DND-41 (cell line): ENCODE results near the gene LAMC1.

Experiments used
- ATAC-seq: fragments of 200-7000 bp; cut with Tn5 transposase; 3 replicates; pipeline ENCODE4 v1.9.1; 2021; ENCODE audit warnings: low read depth; ENCODE audit not compliant: insufficient read depth
- DNase-seq: peaks from one replicate; pipeline ENCODE4 v3.0.0-alpha.2; 2020
- H2AFZ ChIP-seq: 2 replicates; pipeline ENCODE4 v1.6.0; 2012; ENCODE audit warnings: low read depth, low read length
- H3K27ac ChIP-seq: 2 replicates; pipeline ENCODE4 v1.5.1; 2012; ENCODE audit warnings: low read length, inconsistent platforms
- H3K27me3 ChIP-seq: fragments of 200-600 bp; sonication (generic); 2 replicates; pipeline ENCODE4 v1.6.0; 2012; ENCODE audit warnings: low read length, mild to moderate bottlenecking, inconsistent platforms; ENCODE audit not compliant: insufficient read depth, poor library complexity
- H3K36me3 ChIP-seq: 2 replicates; pipeline ENCODE4 v1.5.1; 2012; ENCODE audit warnings: low read length, inconsistent platforms; ENCODE audit not compliant: insufficient read depth
- H3K4me1 ChIP-seq: 2 replicates; pipeline ENCODE4 v1.5.1; 2012; ENCODE audit warnings: mild to moderate bottlenecking, low read length; ENCODE audit not compliant: insufficient read depth
- H3K4me2 ChIP-seq: 2 replicates; pipeline ENCODE4 v1.6.0; 2012; ENCODE audit warnings: mild to moderate bottlenecking, moderate library complexity, low read length, inconsistent platforms; ENCODE audit not compliant: insufficient read depth
- H3K4me3 ChIP-seq, 2 experiments: fragments of 200-600 bp in 1 of 2; shearing (Covaris generic) in 1 of 2; 2 replicates each; pipeline ENCODE4 v1.5.1; 2012 to 2016; ENCODE audit warnings: inconsistent platforms in 2 of 2, low read length in 2 of 2, mild to moderate bottlenecking in 2 of 2, low read depth in 1 of 2, moderate library complexity in 1 of 2
- H3K79me2 ChIP-seq: 2 replicates; pipeline ENCODE4 v1.6.0; 2012; ENCODE audit warnings: low read length, inconsistent platforms; ENCODE audit not compliant: insufficient read depth
- H3K9ac ChIP-seq: 2 replicates; pipeline ENCODE4 v1.6.0; 2012; ENCODE audit warnings: low read depth, mild to moderate bottlenecking, inconsistent platforms, low read length, moderate library complexity
- H3K9me3 ChIP-seq: 2 replicates; pipeline ENCODE4 v1.5.1; 2012; ENCODE audit warnings: low read length, moderate library complexity, mild to moderate bottlenecking, inconsistent platforms; ENCODE audit not compliant: insufficient read depth, severe bottlenecking
- H4K20me1 ChIP-seq: 2 replicates; pipeline ENCODE4 v1.6.0; 2012; ENCODE audit warnings: low read length; ENCODE audit not compliant: insufficient read depth
- EZH2 ChIP-seq: IDR thresholded peaks from 3 replicates; pipeline ENCODE4 v1.6.1; 2012; ENCODE audit warnings: borderline replicate concordance, low read depth, mild to moderate bottlenecking, moderate library complexity, low read length, inconsistent platforms; ENCODE audit not compliant: severe bottlenecking
- TF ChIP-seq, protein P1 (sequence below): IDR thresholded peaks from 2 replicates; pipeline ENCODE4 v1.5.1; 2012; ENCODE audit warnings: borderline replicate concordance, low read length, moderate library complexity, mild to moderate bottlenecking; ENCODE audit not compliant: poor library complexity, severe bottlenecking; ENCODE audit errors: extremely low read depth

LAMC1 gene

DNA sequence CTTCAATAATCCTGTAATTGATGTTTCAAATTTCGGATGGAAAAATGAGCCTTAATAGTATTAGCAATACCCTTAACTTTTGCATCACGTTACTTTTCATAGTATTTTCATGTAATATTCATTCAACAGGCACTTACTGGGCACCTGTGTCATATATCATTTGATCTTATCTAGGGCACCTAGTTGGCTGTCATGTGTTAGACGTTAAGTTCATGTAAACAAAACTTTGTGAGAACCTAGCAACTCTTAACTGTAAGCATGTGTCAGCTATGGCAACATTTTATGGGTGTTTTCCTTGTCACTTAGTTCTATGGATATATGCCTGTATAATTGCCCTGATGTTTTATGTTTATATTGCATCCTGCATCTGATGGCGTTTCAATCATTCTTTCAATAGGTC is 163.6 kb downstream of the LAMC1 start:
- Histone ChIP-seq H3K36me3 (no peaks in the 10 kb centered on the region), H3K4me2 (no peak overlapping the region), H3K79me2 (no peaks in the 10 kb centered on the region), H2AFZ (no peak overlapping the region), H3K9ac (no peak overlapping the region), H4K20me1 (no peaks in the 10 kb centered on the region), H3K9me3 (no peaks in the 10 kb centered on the region), H3K27ac (no peak overlapping the region), H3K27me3 (no peaks in the 10 kb centered on the region), H3K4me3 (no peak overlapping the region), H3K4me1 (no peaks in the 10 kb centered on the region)
- no peak for DNase-seq
- TF ChIP-seq EZH2 = no peak
- TF ChIP-seq, protein P1, sequence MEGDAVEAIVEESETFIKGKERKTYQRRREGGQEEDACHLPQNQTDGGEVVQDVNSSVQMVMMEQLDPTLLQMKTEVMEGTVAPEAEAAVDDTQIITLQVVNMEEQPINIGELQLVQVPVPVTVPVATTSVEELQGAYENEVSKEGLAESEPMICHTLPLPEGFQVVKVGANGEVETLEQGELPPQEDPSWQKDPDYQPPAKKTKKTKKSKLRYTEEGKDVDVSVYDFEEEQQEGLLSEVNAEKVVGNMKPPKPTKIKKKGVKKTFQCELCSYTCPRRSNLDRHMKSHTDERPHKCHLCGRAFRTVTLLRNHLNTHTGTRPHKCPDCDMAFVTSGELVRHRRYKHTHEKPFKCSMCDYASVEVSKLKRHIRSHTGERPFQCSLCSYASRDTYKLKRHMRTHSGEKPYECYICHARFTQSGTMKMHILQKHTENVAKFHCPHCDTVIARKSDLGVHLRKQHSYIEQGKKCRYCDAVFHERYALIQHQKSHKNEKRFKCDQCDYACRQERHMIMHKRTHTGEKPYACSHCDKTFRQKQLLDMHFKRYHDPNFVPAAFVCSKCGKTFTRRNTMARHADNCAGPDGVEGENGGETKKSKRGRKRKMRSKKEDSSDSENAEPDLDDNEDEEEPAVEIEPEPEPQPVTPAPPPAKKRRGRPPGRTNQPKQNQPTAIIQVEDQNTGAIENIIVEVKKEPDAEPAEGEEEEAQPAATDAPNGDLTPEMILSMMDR = no peak
- no peak for ATAC-seq

DNA sequence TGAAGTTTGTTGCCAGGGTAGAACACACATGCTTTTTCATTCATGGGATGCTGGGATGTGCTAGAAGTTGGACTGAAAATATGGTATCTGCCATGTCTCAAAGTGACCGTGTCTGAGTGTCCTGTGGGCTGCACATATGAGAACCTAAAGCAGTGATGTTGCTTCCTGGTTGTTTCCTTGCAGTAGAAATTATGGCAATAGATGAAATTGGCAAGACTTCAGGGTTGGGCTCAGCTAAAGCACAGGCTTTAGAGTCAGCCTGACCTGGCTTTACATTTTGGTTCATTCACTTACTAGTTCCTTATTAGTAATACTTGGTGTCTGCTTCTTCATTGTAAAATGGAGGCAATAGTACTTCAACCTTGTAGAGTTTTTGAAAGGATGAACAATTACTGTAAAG is 165.0 kb downstream of the LAMC1 start:
- TF ChIP-seq, protein P1 = no peak
- no peak for TF ChIP-seq EZH2
- no peak overlapping the region for H3K4me2 ChIP-seq
- no peak overlapping the region for H2AFZ ChIP-seq
- H3K4me3 ChIP-seq = no peak overlapping the region
- H3K9ac ChIP-seq = no peak overlapping the region
- no peaks in the 10 kb centered on the region for H3K79me2 ChIP-seq
- no peak for ATAC-seq
- H4K20me1 ChIP-seq = no peaks in the 10 kb centered on the region
- no peaks in the 10 kb centered on the region for H3K27me3 ChIP-seq
- DNase-seq = no peak
- peaks cover under 1% of the 10 kb centered on the region for H3K4me1 ChIP-seq
- H3K36me3 ChIP-seq = no peaks in the 10 kb centered on the region
- no peaks in the 10 kb centered on the region for H3K9me3 ChIP-seq
- H3K27ac ChIP-seq = no peak overlapping the region

DNA sequence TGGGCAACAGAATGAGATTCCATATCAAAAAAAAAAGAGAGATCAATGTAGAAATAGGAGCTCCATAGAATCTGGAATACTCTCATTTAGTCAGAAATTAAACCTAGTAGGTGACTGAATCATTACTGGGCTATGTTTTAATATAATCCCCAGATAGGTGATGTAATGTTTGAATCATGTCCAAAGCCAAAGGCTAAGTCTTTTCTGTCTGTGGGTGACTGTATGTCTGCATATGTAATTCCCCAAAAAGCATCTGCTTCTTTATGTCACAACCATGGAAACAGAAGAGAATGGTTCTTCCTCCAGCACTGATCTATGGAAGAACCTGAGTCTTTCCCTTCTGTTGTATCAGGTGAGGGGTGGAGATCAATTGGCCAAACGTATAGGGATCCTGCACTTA is 168.6 kb downstream of the LAMC1 start:
- Histone ChIP-seq H3K9me3 (no peaks in the 10 kb centered on the region), H2AFZ (no peak overlapping the region), H3K27me3 (peaks cover 2% of the 10 kb centered on the region), H3K9ac (no peak overlapping the region), H4K20me1 (peaks cover 3% of the 10 kb centered on the region; the same call in 1 of the 2 replicates), H3K4me2 (no peak overlapping the region), H3K36me3 (no peaks in the 10 kb centered on the region), H3K79me2 (no peaks in the 10 kb centered on the region), H3K4me3 (no peak overlapping the region), H3K27ac (no peak overlapping the region), H3K4me1 (peaks cover 31% of the 10 kb centered on the region)
- TF ChIP-seq, protein P1 = no peak
- no peak for TF ChIP-seq EZH2
- ATAC-seq = no peak
- no peak for DNase-seq

DNA sequence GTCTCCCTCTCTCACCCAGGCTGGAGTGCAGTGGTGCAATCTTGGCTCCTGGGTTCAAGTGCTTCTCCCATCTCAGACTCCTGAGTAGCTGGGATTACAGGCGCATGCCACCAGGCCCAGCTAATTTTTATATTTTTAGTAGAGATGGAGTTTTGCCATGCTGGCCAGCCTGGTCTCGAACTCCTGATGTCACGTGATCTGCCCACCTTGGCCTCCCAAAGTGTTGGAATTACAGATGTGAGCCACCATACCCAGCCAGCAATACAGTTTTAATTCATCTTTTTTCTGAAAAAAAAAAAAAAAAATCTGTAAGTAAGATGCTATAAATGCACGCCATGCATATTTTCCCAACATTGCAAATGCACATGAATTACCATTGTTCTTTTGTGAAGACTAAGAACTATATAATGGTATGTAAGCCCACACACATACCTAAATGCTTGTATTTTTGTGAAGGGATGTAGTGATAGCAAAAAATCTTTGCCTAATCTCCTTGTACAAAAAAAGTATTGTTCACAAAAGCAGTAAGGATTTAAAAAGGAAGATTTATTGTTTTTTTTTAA is 170.8 kb downstream of the LAMC1 start:
- peaks cover 3% of the 10 kb centered on the region; the same call in 1 of the 2 replicates for H4K20me1 ChIP-seq
- no peak overlapping the region for H3K9ac ChIP-seq
- TF ChIP-seq, protein P1 = no peak
- TF ChIP-seq EZH2 = no peak
- H3K27ac ChIP-seq = no peak overlapping the region
- DNase-seq = no peak
- H3K79me2 ChIP-seq = no peaks in the 10 kb centered on the region
- H3K9me3 ChIP-seq = no peaks in the 10 kb centered on the region
- no peak overlapping the region for H2AFZ ChIP-seq
- no peaks in the 10 kb centered on the region for H3K36me3 ChIP-seq
- peaks cover 5% of the 10 kb centered on the region for H3K27me3 ChIP-seq
- H3K4me1 ChIP-seq = peaks cover 31% of the 10 kb centered on the region
- ATAC-seq = no peak
- no peak overlapping the region for H3K4me3 ChIP-seq
- H3K4me2 ChIP-seq = no peak overlapping the region
